Retinal pigment epithelial cell (primary cell): ENCODE results near the gene IFNA16.
"Not testable (repeated sequence)": the region's sequence is repeated elsewhere in the genome, so short reads cannot be mapped to it uniquely, and the experiment has no call there.

Experiments used
- DNase-seq: peaks from one replicate; pipeline ENCODE4 v3.0.0-alpha.2; 2010; ENCODE audit warnings: low read depth
- H3K4me3 ChIP-seq: 2 replicates; pipeline ENCODE4 v1.5.1; 2011; ENCODE audit warnings: mild to moderate bottlenecking, low read length, control low read depth, moderate library complexity
- TF ChIP-seq, protein P1 (sequence below): conservative IDR thresholded peaks from 2 replicates; pipeline ENCODE4 v1.5.1; 2011; ENCODE audit warnings: low read depth, low read length, control low read depth, inconsistent platforms

Gene IFNA16

DNA sequence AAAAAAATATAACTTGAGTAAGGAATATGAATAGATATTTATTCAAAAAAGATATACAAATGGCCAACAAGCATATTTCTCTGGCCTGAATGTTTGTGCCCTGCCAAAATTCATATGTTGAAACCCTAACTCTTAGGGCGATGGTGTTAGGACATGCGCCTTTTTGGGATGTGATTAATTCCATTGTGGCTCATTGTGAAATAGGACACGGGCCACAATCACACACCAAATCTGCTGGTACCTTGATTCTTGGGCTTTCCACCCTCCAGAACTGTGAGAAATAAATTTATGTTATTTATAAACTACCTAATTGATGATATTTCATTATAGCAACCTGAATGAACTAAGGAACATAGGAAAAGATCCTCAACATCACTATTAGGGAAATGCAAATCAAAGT is 45.0 kb downstream of the IFNA16 start:
- TF ChIP-seq, protein P1, sequence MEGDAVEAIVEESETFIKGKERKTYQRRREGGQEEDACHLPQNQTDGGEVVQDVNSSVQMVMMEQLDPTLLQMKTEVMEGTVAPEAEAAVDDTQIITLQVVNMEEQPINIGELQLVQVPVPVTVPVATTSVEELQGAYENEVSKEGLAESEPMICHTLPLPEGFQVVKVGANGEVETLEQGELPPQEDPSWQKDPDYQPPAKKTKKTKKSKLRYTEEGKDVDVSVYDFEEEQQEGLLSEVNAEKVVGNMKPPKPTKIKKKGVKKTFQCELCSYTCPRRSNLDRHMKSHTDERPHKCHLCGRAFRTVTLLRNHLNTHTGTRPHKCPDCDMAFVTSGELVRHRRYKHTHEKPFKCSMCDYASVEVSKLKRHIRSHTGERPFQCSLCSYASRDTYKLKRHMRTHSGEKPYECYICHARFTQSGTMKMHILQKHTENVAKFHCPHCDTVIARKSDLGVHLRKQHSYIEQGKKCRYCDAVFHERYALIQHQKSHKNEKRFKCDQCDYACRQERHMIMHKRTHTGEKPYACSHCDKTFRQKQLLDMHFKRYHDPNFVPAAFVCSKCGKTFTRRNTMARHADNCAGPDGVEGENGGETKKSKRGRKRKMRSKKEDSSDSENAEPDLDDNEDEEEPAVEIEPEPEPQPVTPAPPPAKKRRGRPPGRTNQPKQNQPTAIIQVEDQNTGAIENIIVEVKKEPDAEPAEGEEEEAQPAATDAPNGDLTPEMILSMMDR = no peak
- DNase-seq = no peak
- no peak overlapping the region for H3K4me3 ChIP-seq

DNA sequence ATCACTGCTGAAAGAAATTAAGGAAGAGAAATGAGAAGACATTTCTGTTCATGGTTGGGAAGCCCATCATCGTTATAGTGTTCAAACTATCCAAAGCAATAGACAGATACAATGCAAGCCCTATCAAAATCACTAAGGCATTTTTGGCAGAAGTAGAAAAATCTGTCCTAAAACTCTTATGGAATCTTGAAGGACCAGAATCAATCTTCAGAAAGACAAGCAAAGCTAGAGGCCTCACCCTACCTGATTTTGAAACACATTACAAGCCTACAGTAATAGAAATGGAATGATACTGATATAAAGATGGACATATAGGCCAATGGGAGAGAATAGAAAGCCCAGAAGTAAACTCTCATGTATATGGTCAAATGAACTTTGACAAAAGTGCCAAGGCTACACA is 45.8 kb downstream of the IFNA16 start:
- no peak for DNase-seq
- H3K4me3 ChIP-seq = no peak overlapping the region
- TF ChIP-seq, protein P1 = no peak

DNA sequence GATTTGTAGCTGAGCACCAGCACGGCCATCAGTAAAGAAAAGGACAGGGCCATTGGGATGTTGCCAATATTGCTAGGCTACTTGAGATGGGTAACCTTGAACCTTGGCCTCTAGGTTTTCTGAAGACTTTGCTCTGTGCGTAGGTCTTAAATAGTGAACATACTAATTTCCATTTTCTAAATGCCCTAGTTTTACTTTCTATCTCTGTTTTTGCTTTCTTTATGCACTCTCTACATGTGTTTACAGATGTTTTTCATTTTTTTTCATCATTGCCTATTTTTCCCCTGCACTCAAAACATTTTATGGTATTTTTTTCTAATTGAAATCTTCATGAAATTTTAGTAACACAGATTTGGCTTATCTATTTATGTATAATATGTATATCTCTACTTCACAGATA is 50.6 kb downstream of the IFNA16 start, which contains the start of gene IFNA21:
Gene IFNA21, minus strand, starts transcription at position 101 of the 400 bp plus-strand sequence. Its CDS starts 48 bp downstream, at position 53.
- not testable (repeated sequence) for DNase-seq

More for the DNA sequence above, 50.6 kb downstream of the IFNA16 start, which contains the start of gene IFNA21:
- not testable (repeated sequence) for H3K4me3 ChIP-seq
